Stimulated activated CD4-positive, alpha-beta T cell treated with anti-CD3 and anti-CD28 coated beads, Interleukin-12 subunit alpha, Interleukin-12 subunit beta, amount 100 ng/mL, for 48 hours (primary cell): ENCODE data around the gene FTCD.

Source experiments
- DNase-seq, 3 donors: peaks; one replicate each; pipeline ENCODE4 v3.0.0-alpha.2; 2020; ENCODE audit warnings: low read depth in 2 of 3, low spot score in 1 of 3

Gene FTCD

DNA sequence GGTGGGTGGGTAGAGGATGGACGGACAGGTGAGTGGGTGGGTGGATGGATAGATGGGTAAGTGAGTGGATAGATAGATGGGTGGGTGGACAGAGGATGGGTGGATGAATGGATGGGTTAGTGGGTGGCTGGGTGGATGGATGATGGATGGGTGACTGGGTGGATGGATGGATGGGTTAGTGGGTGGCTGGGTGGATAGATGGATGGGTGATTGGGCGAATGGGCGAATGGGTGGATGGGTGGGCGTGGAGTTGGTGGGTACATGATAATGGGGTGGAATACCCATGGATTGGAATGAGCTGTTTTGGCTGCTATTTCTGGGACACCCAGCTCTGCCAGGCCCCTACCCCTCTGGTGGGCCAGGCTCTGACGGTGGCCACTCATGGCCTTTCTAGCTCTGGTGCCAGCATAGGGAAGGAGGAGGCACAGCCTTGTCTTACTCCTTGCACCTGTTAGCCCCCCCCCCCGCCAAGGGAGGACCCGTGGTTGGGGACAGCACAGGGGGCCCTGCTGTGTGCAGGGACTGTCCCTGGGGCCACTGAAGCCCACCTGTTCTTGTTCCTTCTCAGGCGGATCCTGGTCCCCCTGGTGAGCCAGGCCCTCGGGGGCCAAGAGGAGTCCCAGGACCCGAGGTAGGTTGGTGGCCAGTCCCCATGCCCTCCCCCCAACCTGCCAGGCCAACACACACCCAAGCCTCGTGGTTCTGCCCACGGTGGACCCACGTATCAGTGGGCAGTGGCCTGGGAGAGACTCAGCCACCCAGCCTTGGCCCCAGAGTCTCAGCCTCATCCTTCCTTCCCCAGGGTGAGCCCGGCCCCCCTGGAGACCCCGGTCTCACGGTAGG is 31.1 kb downstream of the FTCD start:
- DNase-seq = no peak

DNA sequence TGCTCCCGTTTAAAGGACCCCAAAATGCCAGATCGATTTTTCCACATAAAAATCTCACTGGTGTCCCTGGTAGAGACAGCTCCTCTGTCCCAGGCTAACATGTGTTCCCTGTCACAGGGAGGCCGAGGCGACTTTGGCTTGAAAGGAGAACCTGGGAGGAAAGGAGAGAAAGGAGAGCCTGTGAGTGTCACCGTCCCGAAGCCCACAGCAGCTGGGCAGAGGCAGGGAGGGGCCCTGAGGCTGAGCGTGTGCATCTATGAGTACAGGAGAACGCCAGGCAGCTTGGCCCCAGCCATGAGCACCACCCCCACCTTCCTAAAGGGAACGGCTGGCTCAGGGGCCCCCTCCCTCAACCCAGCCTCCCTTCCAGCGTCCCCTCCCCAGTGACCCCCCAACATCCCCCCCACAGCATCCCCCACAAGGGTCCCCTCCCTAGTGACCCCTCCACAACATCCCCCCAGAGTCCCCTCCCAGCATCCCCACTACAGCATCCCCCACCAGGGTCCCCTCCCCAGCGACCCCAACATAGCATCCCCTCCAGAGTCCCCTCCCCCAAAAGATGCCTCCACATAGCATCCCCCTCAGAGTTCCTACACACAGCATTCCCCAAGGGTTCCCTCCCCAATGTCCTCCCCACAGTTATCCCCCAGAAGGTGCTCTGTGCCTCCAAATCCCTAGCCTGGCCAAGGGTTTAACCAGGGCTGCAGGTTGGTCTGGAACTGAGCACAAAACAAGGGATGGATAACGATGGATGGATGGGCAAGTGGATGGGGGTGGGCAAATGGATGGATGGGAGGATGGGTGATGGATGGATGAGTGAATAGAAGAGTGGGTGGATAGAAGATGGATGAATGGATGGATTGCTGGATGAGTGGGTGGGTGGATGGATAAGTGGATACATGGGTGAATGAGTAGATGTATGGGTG is 32.4 kb downstream of the FTCD start:
- no peak for DNase-seq

DNA sequence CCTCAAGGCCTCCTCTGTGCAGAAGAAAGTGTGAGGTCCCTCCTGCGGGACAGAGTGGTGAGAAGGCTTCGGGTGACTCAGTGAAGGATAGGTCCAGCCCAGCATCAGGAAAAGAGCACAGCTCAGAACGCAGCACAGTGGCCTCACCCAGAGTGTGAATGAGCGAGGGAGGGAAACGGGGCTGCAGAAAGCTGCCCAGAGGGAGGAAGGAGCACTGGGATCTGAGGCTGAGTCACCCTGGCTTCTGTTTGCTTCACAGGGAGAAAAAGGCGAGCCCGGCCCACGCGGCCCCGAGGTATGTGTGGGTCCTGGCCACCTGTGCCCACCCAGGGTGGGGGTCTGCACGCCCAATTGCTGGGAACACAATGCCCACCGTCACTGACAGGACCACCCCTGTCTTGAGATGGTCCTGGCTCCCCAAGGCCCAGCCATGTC is 33.1 kb downstream of the FTCD start:
- DNase-seq = no peak

DNA sequence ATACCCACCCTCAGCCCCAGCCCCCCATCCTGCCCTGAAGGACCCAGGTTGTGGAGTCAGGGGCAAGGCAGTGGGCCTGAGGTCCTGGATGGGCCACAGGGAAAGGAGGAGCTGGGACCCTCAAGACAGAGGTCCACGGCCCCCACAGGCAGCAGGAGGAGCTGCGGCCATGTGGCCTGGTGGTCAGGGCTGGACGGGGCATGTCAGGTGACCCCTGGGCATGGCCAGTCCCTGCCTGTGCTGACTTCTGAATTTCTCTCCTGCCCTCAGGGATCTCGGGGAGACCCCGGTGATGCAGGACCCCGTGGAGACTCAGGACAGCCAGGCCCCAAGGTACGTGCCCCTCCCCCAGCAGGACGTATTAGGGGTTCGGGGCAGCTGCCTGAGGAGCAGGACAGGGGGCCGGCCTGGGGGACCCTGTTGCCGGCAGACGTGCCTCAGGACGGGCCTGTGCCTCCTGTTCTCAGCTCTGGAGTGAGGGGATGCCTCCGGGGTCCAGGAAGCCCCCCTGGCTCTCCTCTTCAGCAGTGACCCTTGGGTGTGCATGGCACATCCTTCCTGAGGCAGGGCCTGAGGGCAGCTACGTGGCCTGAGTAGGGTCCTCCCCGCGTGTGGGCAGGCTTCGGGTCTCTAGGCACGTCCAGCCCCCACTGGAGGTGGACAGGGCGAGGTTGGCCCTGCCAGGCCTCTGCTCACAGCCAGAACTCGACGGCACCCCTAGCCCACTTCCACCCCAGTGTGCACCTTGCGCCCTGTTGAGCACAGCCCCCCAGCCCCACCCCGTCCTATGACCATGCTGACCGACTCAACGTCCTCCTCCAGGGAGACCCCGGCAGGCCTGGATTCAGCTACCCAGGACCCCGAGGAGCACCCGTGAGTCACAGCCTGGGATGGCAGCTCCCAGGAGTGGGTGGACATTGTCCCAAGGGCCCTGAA is 33.8 kb downstream of the FTCD start:
- DNase-seq = no peak

DNA sequence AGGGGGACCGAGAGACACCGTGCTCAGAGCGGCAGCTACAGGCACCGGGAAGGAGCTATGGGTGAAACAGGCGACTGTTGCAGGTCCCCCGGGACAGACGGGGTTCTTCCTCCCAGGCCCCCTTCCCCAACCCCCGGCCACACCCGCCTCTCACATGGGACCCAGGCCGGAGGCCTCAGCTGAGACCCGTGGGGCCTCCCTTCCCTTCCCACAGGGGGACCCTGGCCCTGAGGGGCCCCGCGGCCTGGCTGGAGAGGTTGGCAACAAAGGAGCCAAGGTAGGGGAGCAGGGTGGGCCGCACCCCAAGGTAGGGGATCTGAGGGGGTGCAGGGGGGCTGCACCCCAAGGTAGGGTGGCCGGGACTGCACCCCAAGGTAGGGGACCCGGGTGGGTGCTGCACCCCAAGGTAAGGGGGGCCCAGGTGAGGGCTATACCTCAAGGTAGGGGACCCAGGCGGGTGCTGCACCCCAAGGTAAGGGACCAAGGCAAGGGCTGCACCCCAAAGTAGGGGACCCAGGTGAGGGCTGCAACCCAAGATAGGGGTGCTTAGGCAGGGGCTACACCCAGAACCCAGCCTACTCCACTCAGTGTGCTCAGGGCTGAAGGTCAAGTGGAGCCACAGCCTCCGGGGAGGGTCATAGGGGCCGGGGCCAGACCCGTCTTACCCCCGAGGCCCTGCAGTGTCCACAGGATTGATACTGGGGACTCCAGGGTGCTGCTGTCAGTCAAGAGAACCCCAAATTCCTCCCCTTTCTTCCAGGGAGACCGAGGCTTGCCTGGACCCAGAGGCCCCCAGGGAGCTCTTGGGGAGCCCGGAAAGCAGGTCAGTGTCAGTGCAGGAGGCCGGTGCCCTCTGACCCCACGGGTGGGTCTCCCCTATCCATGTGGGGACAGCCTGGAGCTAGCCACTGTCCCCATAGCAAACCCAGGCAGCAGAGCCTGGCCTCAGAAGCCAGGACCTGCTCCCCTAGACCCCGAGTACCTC is 34.8 kb downstream of the FTCD start:
- DNase-seq = no peak

DNA sequence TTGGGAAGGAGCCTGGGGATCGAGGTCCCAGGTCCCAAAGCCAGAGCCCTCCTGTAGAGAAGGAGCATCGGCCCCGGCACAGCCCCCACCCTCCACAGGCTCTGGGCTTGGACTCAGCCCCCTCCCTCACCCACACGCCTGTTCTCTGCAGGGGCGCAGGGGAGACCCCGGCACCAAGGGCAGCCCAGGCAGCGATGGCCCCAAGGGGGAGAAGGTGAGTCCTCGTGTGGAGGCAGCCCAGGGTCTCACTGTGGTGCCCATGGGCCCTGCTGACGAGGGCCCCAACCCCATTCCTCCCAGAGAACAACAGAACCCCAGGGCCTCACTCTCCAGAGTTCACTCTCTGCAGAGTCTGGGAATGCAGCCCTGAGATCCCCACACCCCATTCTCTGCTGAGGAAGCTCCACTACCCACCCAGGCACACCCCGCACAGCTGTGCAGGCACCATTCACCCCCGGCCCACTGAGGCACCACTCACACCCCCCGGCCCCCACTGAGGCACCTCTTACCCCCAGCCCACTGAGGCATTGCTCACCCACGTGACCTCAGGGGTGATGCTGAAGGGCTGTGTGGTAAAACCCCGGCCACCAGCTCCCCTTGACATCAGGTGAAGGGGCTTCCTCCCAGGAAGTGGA is 35.6 kb downstream of the FTCD start:
- DNase-seq = no peak

DNA sequence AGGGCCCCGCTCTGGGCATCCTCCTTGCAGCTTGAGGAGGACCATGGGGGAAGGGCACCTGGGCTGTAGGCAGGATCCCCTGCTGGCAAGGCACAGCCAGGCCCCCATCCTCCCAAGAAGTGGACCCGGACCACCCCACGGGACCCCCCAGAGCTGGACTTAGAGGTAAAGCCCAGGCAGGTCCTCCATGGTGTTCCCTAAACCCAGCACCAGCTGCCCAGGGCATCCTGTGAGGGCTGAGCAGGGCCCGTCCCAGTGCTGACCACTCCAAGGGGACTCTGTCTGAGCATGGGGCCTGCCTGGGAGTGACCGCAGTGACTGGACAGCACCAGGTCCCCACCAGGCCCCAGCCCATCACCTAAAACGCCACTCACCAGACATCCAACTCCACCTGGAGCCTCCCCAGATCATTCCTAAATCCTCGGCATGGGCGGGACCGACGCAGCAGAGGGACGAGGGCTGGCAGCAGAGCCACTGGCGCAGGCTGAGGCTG is 36.2 kb downstream of the FTCD start:
- DNase-seq = no peak

DNA sequence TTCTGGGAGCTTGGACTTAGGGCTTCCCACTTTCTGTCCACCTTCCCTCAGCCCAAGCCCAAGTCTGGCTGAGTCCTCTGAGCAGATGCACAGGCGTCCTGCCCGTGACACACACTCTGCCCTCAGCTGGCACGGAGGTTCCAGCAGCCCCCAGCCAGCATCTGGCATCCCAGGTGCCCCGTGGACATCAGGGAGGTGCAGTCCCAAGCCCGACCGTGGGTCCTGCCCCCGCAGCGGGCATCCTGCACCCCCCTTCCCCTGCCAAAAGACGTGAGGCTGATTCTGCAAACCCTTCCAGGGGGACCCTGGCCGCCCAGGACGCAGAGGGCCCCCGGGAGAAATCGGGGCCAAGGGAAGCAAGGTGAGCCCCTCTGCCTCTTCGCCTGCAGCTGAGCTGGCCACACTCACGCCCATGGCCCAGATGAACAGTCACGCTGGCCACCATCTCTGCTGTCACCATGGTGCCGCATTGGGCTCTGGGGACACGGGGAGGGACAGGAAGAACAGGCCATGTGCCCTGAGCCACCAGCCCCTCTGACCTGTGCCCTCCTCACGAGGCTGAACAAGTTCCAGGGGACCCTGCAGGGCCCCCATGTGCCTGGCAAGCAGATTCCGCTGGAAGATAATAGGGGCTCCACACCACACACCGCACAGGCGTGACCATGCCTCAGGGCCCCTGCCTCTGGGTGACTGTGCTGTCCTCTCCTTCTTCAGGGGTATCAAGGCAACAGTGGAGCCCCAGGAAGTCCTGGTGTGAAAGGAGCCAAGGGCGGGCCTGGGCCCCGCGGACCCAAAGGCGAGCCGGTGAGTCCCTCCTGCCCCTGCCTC is 36.8 kb downstream of the FTCD start:
- DNase-seq = no peak

DNA sequence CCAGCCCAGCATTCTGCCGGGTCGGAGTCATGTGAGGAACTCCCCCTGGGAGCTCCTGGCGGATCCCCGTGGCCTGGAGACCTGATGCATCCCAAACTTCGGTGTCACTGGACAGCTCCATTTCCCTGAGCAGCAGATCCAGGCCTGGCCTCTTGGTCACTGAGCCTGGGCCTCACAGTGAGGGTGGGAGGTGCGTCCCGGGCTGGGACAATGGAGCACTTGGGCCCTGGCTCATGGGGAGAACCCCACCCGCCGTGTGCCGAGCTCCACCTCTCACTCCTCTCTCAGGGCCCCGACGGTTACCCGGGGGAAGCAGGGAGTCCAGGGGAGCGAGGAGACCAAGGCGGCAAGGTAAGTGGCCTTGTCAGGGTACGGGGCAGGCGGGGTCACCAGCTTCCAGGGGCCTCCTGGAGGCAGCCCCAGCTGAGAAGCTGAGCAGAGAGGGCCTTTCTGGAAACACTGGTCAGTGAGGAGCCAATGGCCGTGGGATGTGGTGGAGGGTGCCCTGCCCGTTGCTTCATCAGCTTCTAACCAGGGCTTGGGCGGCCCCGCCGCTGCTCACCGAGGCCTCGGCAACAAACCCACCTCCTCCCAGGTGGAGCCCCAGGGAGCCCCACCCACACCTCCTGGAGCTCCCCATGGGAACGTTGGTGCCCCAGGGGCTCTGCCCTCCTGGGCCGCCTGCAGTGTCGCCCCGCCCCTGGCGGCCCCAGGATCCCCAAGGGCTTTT is 37.6 kb downstream of the FTCD start:
- DNase-seq = no peak

DNA sequence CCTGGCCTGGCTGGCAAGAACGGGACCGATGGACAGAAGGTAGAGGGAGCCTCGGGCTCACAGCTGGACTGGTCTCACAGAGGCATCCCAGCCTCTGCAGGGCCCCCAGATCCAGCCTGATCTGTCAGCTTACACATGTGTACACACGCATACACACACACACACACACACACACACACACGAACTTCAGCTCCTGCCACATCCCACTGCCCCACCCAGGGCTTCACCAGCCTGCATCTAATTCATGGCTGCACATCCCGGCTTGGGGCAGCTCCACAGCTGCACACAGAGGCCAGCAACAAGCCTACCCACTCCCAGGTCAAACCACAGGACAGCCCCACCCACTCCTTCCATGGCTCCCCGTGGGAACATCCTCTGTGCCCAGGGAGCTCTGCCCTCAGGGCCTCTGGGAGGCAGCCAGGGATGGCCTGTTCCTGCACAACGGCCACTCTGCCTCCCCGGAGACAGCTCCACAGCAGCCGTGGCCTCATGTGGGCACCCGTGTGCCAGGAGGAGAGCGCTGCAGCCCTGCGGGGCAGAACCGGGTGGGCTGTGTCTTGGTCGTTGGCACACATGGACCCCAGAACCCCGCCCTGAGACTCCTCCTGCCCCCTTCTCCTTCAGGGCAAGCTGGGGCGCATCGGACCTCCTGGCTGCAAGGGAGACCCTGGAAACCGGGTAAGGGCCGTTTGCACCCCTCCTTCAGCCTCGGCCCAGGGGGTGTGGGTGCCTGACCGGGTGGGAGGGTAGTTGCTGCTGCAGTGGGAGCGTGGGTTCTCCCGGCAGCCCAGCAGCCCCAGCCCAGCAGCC is 38.4 kb downstream of the FTCD start:
- no peak for DNase-seq

DNA sequence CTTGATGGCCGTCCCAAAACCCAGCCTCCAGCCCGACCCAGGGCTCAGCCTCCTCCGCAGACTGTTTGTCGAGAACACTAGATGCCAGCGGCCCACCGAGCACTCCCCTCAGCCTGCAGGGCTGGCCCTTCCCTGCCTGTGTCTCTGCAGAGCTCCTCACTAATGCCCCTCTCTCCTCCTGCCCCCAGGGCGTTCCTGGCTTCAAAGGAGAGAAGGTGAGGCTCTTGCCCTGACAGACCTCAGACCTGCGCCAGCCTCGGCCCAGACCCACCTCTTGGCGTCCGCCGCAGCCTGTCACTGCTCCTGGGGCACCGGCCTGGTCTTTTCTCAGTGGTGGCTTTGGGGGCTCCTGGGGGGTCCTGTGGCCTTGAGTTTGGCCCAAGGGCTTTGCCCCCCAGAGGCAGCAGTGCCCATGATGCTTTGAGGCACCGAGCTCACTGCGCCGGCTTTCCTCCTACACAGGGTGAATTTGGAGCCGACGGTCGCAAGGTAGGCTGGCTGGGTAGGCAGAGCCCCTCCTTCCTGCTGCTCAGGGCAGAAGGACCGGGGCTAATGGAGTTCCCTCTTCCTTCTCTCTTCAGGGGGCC is 39.1 kb downstream of the FTCD start:
- no peak for DNase-seq

DNA sequence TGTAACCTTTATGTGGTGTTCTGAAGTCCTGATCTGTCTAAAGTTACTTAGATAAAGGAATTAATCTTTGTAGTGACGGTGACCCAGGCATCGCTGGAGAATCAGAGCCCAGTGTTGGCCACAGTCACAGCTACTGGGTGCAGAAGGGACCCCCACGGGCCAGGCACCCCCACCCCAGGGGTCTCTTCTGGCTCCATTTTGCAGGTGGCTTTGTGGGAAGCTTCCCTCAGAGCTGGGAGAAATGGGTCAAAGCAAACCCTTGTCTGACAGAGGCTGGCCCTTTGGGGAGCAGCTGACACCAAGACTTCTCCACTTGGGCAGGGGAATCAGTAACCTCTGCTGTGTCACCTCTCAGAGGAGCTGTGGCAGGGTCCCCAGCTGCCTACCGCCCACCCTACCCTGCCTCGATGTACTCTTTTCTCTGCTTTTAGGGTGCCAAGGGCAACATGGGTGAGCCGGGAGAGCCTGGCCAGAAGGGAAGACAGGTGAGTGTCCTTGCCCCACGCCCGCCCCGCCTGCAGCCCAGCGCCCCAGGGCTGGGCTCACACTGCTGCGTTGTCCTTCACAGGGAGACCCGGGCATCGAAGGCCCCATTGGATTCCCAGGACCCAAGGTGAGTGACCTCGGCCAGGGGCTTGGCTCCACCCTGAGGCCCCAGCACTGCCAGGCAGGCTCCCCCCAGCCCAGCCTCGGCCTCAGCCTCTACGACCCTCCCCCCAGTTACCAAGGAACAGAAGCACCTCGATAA is 39.8 kb downstream of the FTCD start:
- DNase-seq = no peak

DNA sequence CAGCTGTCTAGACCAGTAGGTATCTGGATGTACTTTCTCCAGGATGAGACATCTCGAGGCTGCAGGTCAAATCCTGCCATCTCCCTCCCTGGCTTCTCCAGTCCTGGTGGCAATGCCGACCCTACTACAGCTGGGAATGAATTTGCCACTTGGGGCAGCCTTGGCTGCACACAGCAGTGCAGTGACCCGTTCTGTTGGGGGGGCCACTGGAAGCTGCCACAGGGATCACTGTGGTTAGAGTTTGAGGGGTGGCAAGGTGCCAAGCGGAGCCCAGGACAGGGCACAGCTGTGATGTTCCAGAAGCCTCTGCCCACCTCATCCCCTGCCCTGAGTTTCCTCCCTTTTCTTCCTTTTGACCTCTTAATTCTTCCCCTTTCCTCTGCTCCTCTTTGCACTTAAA is 40.4 kb downstream of the FTCD start:
- no peak for DNase-seq

DNA sequence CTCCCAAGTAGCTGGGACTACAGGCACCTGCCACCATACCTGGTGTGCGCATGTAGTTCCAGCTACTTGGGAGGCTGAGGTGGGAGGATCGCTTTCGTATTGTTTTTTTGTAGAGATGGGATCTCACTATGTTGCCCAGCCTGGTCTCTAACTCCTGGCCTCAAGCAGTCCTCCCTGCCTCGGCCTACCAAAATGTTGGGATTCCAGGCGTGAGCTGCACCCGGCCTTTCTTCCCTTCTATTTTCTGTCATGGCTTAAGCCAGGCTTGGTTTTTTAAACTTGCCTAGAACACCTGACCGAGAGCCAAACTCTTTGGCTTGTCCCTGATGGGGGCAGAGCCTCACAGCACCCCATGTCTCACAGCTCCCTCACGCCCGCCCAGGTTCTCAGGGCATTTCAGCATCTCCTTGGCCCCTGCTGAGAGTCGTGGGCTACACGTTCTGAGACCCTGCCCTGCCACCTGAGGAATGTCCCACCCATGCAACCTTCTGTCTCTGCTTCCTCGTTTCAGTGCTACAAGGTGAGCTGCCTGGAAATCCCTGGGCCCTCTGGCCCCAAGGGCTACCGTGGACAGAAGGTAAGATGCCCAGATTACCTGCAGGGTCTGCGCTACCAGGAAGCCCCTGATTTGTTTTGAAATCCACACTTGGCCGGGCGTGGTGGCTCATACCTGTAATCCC is 41.7 kb downstream of the FTCD start:
- DNase-seq = no peak

DNA sequence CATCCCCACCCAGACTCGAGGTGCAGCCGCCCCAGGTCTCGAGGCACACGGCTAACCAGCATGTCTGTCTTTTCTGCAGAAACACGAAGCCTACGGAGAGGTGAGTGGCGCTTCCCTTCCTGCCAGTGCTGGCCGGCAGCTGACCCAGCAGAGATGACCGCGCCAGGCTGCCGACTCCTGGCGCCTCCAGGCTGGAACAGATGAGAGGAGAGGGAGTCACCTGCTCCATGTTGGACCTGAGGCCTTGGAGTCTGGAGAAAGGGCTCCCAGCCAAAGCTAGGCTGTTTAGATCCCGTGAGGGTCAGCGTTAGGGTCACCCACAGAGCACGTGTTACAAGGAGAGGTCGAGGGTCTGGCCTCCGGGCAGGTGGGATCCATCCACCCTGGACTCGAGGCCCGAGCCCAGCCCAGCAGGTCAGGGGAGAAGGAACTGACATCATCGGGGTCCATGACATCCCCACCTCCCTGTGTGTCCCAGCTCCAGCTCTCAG is 42.6 kb downstream of the FTCD start:
- DNase-seq = no peak
